RPMI8226 (cell line): ENCODE data around the gene NUAK2.

Experiments used
- DNase-seq: peaks from one replicate; pipeline ENCODE4 v3.0.0-alpha.2; 2015

NUAK2 gene

DNA sequence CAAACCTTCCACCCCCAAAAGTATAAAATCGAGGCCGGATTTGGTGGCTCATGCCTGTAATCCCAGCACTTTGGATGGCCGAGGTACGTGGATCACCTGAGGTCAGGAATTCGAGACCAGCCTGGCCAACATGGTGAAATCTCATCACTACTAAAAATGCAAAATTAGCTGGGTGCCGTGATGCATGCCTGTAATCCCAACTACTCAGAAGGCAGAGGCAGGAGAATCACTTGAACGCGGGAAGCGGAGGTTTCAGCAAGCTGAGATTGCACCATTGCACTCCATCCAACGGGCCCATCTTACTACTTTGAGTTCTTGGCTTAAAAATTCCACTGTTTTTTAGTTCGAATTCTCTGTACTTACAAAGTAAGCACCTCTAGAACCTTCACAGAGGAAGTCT lies 24.2 kb upstream of the NUAK2 start:
- DNase-seq: no peak

DNA sequence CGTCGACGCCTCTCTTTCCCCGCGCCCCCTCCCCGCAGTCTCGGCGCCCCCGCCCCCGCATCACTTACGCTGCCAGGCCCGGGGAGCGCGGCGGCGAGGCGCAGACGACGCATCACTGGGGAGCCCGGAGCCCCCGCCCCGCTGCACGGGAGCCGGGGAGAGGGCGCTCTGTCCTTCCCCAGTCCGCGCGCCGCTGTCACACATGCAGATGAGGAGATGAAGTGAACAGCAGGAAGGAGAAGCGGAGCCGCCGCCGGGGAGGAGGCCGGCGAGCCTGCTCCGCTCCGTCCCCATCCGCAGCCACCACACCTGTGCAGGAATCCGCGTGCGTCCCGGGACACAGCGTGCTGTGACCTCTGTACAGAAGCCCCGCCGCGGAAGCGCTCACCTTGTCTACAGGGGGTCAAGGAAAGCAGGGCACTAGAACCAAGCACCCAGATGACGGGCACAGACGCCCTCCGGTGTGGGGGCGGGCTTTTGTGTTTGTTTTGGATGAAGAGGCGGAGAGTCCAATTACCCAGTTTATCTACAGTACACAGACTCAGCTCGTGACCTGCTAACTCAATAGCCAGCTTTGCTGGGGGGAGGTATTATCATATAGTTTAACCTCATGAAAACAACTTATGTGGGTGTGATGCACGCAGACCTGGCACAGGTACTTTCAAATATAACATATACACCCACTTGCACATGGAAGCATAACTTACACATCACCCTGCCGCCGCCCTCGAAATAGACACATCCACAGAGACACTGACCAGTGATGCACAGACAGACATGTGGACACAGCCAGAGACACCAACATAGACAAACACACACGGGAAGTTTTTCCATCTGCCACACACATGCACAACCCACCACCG lies 22.8 kb upstream of the NUAK2 start:
- peak; percentile 66 for DNase-seq

DNA sequence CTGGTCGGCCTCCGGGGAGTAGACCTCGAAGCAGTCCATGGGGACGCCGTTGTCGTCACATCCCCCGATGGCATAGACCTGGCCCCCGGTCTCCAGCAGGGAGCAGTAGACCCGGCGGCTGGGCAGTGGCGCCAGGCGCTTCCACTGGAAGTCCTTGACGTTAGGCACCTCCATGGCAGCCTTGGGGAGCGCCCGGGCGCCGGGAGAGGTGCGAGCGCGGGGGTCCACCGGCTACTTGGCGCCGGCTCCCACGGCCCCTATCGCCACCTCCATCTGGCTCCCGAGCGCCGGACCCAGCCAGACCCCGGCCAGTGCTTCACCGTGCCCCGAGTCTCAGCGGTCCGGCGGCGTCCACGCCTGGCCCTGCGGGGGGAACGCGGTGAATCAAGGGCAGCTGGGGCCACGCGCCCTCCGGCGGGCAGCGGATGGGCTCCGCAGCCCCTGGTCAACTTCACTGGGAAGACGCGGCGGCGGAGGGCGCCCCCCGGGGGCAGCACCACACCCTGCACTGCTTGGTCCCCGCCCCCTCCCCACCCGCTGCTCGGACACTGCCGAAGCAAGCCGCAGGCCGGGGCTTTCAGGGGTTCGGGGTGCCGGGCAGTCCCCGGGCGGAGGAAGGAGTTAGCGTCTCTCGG lies 22.0 kb upstream of the NUAK2 start:
- no peak for DNase-seq

DNA sequence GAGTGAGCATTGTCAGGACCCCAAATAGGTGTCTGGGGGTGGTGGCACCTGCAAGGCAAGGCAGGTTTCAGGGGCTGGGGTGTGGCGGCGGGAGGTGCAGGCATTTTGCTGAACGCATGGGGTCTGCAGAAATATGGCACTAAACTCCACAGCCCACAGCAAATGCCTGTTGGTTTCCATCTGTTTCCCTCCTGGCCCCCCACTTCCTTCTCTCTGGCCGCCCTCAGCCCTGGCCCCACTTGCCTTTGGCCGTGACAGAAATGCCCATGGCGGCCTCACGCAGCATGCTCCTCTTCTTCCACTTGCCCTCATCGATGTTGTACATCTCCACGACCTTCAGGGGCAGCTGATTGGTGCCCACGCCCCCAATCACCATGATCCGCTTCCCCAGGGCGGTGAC lies 21.4 kb upstream of the NUAK2 start:
- no peak for DNase-seq

DNA sequence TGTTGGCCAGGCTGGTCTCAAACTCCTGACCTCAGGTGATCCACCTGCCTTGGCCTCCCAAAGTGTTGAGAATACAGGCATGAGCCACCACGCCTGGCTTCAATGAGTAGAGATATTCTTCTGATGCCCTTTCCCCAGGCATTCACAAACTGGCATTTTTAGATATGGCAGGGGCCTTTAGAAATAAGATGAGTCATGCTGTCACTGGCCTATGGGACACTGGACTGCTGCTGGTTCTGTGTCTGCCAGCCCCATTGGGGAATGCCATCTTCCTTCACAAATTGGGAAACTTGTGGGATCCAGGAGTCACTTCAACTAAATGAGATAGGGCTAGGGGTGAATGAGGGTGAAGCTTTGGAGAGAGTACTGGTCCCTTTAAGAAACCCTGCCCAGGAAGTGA lies 19.1 kb upstream of the NUAK2 start:
- no peak for DNase-seq

DNA sequence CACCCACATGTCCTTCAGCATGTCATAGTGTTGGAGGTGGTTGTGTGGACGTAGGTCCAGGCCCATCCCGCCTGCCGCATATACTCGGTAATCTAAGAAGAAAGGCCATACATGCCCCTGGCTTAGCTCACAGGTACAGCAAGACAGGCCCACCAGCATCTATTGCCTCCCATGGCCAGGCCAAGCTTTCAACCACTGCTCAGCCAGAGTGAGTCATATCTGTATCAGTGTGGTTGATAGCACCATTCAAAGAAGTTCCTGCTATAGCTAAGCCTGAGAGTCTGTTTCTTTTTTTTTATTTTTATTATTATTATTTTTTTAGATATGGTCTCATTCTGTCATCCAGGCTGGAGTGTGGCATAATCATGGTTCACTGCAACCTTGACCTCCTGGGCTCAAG lies 18.2 kb upstream of the NUAK2 start:
- no peak for DNase-seq

DNA sequence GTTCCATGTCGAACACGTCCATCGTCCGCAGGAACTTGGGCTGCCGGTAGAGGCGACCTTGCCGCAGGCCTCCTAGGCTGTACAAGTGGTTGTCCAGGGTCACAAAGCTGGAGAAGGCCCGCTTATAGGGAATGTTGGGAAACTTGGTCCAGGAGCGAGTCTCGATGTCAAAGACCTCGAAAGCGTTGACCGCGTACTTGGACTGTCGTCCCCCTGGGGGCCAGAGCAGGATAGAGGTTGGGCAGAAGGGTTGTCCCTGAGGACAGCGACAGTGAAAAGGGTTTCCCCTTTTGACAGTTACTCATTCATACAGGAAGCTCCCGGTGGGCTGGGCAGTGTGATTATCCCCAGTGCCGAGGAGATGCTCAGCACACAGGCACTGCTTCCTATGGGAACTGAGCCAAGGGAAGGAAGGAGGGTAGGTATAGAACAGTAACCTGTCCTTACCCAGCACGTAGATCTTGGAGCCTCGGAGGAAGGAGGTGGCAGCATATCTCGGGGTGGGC lies 17.7 kb upstream of the NUAK2 start:
- no peak for DNase-seq

DNA sequence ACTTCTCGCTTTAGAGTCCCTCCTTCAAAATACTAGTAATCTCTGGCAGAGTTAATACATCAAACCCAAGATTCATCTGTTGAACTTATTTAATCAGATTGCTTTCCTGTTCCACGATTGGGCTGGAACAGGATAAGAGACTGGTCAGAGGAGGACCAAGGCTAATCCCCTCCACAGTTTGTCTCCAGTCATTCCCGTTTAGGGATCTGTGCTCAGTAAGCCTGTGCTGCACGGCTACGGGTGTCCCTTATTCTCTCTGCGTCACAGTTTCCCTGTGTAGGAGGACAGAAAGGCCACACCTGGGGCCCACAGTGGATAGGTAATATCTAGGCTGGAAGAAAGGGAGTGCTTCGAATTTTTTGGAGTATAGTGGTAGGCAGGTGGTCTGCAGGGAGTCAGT lies 16.5 kb upstream of the NUAK2 start:
- no peak for DNase-seq

DNA sequence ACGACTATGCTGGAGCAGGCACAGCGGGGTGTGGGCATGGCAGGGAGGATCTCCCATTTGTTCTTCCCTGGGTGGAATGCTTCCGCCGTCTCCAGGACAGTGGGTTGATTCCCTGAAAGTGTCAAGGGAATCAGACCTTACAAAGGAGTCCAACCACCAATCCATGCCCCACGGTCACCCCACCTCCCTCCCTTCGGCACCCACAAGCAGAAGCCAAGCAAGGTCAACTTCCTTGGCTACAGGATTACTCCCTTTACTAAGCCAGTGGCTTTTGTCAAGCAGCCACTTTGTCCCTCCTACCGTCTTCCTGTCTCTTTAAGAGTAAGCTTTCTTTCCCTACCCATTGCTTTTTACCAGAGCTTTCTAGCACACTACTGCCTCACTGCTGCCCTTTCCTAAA lies 15.9 kb upstream of the NUAK2 start:
- no peak for DNase-seq

DNA sequence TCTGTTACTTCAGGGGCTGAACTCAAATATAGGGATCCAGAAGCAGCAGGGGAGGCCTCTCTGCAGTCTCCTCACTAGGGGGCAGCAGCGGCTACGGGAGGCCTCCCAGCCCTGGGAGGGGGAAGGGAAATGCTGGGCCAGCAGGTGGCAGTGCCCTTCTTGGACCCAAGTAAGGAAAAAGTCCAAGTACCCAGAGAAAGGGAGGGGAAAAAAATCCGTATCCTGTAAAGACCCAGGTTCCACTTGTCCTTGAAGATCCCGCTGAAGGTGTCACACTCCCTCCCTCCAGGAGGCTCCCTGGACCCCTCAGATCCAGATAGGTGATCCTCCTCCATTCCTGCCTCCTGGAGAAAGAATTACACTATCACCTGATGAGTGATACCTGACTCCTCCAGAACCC lies 14.1 kb upstream of the NUAK2 start:
- DNase-seq: peak; percentile 90

DNA sequence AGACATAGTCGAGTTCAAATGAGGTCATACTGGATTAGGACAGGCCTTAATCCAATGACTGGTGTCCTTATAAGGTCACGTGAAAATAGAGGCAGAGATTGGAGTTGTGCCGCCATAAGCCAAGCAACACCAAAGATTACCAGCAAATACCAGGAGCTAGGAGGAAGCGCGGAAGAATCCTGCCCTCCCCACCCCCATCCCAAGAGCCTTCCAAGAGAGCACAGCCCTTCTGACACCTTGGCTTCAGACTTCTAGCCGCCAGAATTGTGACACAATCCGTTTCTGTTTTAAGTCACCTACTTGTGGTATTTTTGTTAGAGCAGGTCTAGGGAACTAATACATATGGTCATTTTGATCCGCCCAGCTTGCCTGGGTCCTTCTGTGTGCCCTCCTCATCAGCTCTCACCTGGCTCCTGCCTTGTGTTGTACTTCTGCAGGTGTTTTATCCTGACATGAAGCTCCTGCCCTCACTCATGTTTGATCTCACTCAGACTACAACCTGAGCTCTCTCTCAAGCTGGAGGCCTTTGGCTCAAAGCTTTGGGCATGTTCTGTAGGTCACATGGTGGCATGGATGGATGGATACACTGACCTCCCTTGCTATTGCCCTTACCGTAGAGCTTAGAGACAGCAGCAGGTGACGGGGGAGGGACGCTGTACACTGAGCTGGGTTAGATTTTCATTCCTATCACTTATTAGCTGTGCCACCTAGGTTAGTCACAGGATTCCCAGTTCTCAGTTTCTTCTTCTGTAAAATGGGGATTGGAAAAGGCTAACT lies 10.7 kb upstream of the NUAK2 start:
- DNase-seq: no peak

DNA sequence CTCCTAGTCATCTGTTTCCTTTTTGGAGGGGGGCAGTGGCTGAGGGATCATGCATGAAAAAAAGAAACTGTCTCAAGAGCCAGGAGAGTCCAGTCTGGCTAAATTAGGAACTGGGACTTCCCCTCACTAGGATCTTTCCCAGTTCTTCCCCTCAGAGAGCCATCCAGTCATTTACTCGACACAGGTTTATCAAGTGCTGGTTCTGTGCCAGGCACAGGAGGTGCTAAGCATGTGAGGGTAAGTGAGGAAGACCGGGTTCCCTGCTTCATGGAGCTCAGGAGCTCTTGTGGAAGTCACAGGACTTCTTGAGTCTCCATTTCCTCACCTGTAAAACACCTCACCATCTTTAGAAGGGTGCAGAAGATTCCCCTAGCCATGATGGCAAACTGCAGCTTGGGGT lies 8.6 kb upstream of the NUAK2 start:
- no peak for DNase-seq

DNA sequence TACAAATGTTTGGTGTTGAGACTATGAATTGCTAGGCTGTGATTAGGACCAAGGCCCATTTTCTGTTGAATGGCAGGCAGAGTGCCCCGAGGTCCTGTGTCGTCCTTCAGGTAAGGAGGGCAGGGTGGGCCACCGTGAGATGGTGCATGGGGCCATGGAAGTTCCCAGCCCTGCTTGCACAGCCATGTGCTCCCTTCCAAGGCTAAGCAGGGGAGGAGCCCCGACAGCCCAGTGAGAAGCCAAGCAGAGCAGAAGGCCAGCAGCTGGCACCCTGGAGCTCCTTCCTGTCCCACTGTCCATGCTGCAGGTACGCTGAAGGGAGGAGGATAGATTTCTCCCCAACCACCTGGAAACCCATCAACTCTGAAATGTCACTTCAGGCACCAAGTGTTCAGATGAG lies 8.2 kb upstream of the NUAK2 start:
- no peak for DNase-seq

DNA sequence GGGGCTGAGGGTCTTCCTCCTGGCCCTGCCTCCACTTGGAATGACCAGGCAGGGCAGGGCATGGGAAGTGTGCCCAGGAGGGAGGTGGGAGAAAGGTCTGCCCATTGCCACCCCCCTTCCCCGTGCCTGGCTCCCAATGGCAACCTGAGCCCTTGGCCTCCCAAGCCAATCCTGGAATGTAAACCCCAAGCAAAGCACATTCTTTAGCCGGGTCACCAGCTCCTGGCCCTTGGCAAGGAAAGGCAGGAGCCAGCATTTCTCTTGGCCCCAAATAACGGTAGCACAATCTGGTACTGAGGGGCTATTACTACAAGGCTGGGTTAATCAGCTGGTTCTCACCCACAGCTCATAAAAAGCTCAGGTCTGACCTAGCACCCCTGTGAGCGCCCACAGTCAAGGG lies 6.9 kb upstream of the NUAK2 start:
- no peak for DNase-seq

DNA sequence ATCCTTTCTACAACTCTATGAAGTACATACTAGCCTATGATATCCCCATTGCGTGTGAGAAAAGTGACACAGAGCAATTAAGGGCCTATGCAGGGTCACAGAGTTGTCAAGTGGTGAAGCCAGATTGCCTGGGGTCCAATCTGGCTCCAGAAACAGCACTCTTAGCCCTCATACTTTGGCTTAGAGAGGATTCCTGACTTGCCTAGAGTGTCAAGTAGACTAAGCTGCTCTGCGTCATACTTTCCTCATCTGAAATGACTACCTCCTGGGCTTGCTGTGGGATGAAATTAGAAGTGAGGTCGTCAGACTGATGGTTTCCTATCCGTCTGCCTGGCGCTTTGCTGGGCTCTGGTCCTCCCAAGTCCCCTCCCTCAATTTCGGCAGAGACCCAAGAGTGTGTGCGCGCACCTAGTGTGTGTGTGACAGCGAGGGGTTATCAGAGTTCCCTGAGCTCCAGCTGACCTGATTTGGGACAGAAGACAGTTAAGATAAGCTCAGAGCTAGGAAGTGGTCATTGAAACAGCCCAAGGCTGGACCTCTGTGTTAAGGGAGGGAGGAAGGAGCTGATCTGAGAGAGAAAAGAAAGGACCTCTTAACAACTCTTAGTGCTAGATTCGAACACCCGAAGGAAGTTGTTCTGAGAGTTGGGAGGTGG lies 5.4 kb upstream of the NUAK2 start:
- no peak for DNase-seq

DNA sequence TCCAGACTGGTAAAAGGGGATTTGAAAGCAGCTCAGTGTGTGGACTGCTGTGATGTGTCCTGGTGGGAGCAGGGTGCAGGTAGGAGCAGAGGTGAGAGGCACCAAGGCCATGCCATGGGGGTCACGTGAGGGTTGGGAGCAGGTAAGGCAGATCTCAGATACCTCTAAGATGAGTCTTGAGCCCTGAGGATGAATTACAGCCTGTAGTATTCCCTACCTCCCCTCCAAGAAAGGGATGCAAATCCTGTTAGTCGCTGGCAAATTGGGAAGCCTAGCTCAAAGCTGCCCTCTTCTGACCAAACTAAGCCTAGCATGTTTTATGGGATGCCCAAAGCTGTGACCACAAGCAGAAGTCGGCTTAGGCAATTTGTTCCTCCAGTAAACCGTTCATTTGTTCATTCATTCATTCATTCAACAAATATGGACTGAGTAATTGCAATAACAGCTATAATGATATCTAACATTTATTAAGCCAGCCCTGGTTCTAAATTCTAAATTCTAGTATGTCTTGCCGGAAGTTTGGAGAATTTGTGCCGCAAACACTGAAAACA lies 3.9 kb upstream of the NUAK2 start:
- DNase-seq: peak; percentile 61

DNA sequence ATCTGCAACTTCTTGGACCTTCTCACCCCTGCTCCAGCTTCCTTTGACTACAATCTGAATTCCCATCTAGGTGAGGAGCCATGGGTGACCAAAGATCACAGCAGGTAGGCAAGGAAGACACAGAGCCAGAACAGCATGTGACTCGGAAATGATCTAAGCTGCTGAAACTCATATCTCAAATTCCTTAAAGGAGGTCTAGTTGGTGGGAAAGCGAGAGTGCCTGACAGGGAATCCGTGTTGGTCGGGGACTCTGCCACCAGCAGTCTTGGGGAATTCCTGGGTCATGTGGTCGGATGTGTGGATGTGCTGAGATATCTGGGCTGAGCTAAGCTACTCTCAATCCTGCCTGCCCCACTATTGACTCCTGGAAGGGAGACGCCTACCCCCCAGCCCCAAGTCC lies 3.2 kb upstream of the NUAK2 start:
- no peak for DNase-seq

DNA sequence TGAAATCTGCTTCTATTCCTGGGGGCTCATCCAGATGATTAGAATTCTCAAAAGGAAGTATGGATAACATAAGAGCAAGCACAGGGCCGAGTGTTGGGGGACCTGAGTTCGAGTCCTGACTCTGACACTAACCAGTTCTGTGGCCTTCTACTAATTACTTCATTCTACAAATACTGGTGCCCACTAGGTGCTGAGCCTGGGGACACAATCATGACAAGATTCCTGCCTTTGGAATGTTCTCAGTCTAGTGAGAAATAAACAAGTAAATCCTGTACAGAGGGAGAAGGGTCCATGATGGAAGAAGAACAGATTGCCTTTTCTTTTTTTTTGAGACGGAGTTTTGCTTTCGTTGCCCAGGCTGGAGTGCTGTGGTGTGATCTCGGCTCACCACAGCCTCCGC lies 2.2 kb upstream of the NUAK2 start:
- DNase-seq: no peak

DNA sequence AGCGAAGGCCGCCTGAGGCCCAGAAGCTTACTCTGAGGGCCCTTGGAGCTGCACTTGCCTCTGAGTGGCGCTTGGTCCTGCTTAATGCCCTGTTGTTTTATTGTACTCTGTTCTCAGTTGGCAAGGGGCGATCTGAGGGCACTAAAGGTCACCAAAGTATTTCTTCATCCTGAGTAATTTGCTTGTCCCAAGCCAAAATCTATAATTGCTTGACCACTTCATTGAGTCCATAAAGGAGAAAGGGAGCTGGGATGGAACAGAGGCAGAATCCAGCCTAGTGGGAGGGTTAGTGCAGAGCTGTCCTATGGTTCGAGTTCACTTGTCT lies 376 bp upstream of the NUAK2 start:
- DNase-seq: no peak

DNA sequence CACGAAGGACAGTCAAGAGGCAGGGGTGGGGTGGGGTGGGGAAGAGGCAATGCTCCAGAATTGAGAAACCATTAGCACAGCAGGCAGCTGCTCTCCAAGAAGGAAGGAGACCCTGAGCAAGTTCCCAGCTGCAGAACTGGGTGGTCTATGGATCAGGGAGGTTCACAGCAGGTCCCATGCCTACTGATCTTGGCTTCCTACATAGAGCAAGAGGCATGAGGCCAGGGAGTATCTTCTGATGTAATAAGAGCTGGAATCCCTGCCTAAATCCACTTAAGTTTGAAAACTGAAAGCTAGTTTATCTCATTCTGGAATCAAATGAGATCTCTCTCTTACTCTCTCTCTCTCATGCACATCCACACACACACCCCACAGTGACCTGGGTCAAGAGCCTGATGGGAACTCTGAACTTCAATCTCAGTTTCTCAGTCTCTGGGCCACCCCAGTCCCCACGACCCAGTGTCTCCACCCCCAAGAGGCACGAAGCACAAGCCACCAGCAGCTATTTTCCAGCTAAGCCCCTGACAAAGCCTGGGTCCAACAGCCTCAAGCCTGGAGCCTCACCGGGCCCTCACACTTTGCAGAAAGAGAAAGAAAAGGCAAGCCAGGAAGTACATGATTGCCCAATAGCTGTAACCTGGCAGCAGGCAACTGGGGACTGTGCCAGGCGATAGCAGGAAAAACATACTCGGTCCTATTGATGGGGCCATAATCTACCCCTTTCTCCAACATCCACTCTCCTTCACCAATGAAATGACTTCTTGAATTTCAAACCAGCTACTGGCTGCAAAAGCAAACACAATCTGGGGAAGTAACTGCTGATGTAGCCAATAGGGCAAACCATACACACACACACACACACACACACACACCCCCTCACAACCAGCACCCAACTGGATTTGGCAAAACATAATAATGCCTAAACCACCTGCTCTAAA lies 2.2 kb downstream of the NUAK2 start:
- peak; percentile 87 for DNase-seq

DNA sequence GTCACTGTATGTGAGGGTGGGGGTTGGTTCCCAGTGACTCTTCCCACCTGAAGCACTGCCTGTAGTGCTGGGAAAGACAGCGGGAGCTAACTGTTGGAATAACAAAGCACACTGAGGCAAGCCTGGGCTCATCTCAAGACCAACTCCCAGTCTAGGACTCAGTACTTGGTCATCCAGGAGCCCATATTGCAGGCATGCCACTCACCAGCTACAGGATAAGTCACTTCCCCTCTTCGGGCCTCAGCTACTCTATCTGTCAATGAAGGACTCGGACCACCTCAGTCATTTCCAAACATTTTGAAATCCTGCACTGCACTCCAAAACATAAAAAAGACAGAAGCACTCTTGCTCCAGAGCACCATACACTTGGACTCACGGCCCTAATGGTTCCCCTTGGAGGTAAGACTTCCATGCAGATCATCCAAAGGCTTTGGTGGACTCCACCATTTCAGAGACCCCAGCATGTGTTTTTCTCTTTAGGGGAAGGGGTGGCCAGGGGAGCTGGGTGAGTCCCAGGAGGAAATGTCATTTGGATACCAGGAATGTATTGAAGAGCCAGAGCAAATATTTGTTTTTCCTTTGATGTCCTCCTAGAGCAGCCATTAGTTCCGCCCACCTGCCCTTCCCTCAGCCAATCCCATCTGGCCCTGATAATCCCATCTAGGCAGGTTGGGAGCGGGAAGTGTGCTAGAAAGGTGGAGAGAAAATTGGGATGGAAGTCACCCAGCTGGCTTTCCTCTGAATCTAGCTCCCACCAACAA lies 3.1 kb downstream of the NUAK2 start:
- peak; percentile 24 for DNase-seq
